ENCODE data around the gene ITGB7.

Gene ITGB7

GRCh38 chr12:53230108-53230845 lies 23.2 kb upstream of the ITGB7 start:
- DNase-seq: no peak

- DNase-seq: no peak
Measured at GRCh38 chr12:53229454-53229853, 22.4 kb upstream of the ITGB7 start.

- DNase-seq: no peak
Measured at GRCh38 chr12:53227836-53228235, 20.8 kb upstream of the ITGB7 start.

- no peak for DNase-seq
Measured at GRCh38 chr12:53227341-53227740, 20.3 kb upstream of the ITGB7 start.

GRCh38 chr12:53226815-53227214 lies 19.8 kb upstream of the ITGB7 start:
- no peak for DNase-seq

GRCh38 chr12:53225635-53226424 lies 18.8 kb upstream of the ITGB7 start:
- DNase-seq: peak in 1 of 14 donors; percentile 20

- DNase-seq: peak in 1 of 14 donors; percentile 29
Measured at GRCh38 chr12:53224897-53225634, 18.0 kb upstream of the ITGB7 start.

- DNase-seq: peak in 1 of 14 donors; percentile 54
Measured at GRCh38 chr12:53224061-53224896, 17.2 kb upstream of the ITGB7 start.

GRCh38 chr12:53223389-53224060 lies 16.5 kb upstream of the ITGB7 start:
- peak in 10 of 14 donors; percentile 22 to 70 (median 42) for DNase-seq

- DNase-seq: no peak
Measured at GRCh38 chr12:53222806-53223261, 15.8 kb upstream of the ITGB7 start.

GRCh38 chr12:53222170-53222721 lies 15.2 kb upstream of the ITGB7 start:
- no peak for DNase-seq

- DNase-seq: peak in 11 of 14 donors; percentile 54 to 86 (median 77)
Measured at GRCh38 chr12:53221203-53222080, 14.4 kb upstream of the ITGB7 start.

GRCh38 chr12:53220694-53221202 lies 13.7 kb upstream of the ITGB7 start:
- peak in 13 of 14 donors; percentile 36 to 84 (median 77) for DNase-seq

- DNase-seq: peak in 7 of 14 donors; percentile 30 to 84 (median 53)
Measured at GRCh38 chr12:53219956-53220693, 13.1 kb upstream of the ITGB7 start.

GRCh38 chr12:53219292-53219955 lies 12.4 kb upstream of the ITGB7 start:
- DNase-seq: peak in 1 of 14 donors; percentile 55

- peak in 1 of 14 donors; percentile 30 for DNase-seq
Measured at GRCh38 chr12:53218551-53219291, 11.7 kb upstream of the ITGB7 start.

- DNase-seq: peak in 1 of 14 donors; percentile 23
Measured at GRCh38 chr12:53217931-53218307, 10.9 kb upstream of the ITGB7 start.

All from C1 segment of cervical spinal cord (tissue), 14 donors.